SU-DHL-6 (cell line): ENCODE data around the gene NT5DC1.

Source experiments
- EZH2phosphoT487 ChIP-seq: fragments of 200-600 bp; sonication (generic), shearing (Covaris generic); conservative IDR thresholded peaks from 2 replicates; pipeline ENCODE4 v1.6.1; 2018; ENCODE audit warnings: mild to moderate bottlenecking, antibody characterized with exemption, low read length, moderate library complexity, mixed read lengths
- TF ChIP-seq, protein P1 (sequence below): fragments of 200-600 bp; sonication (generic); IDR thresholded peaks from one replicate; pipeline ENCODE4 v1.5.1; 2017; ENCODE audit warnings: antibody characterized with exemption, mild to moderate bottlenecking, low read length, moderate library complexity; ENCODE audit not compliant: insufficient read depth, poor library complexity, severe bottlenecking

DNA sequence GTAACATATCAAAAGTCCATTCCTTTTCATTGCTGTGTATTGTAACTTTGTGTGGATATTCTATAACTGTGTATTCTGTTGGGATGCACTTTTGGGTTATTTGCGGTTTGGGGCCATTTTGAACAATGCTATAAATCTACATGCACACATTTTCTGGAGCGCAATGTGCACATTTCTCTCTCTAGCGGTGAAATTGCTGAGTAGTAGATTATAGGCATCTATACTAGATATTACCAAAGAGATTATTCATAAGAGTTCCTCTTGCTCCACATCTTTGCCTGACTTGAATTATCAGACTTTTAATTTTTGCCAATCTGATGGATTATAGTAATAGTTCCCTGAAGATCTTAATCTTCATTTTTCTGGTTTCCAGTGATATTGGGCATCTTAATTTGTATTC is 21.7 kb upstream of the NT5DC1 start:
- TF ChIP-seq, protein P1, sequence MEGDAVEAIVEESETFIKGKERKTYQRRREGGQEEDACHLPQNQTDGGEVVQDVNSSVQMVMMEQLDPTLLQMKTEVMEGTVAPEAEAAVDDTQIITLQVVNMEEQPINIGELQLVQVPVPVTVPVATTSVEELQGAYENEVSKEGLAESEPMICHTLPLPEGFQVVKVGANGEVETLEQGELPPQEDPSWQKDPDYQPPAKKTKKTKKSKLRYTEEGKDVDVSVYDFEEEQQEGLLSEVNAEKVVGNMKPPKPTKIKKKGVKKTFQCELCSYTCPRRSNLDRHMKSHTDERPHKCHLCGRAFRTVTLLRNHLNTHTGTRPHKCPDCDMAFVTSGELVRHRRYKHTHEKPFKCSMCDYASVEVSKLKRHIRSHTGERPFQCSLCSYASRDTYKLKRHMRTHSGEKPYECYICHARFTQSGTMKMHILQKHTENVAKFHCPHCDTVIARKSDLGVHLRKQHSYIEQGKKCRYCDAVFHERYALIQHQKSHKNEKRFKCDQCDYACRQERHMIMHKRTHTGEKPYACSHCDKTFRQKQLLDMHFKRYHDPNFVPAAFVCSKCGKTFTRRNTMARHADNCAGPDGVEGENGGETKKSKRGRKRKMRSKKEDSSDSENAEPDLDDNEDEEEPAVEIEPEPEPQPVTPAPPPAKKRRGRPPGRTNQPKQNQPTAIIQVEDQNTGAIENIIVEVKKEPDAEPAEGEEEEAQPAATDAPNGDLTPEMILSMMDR, result no peak
- no peak for TF ChIP-seq EZH2phosphoT487
